ENCODE data around the gene DHX30. TPM values are rescaled to one million over a fixed set of nuclear protein-coding genes. Genes with fewer than 3 reads are reported as not detected.

Gene DHX30
- total RNA-seq (2012; rRNA removed) (51.7 and 57.2 TPM in 2 replicates), polyA plus RNA-seq (2012; rRNA removed) (55.6 and 63.0 TPM in 2 replicates), Bru-seq, nascent RNA (percentile 77 among the genes with signal in this experiment), BruChase-seq, experiment 1, labeled RNA remaining after a 6-hour chase (percentile 91 among the genes with signal in this experiment), BruChase-seq, experiment 2, labeled RNA remaining after a 2-hour chase (percentile 79 among the genes with signal in this experiment)
- 37.1 and 45.6 TPM in 2 replicates for polyA plus RNA-seq (2012; cell fraction: cytosol; rRNA removed)
- 104 and 239 TPM in 2 replicates for polyA plus RNA-seq (2012; cell fraction: nucleus; rRNA removed; ENCODE audit: low replicate concordance)
- long read RNA-seq, full-length matches to known transcripts = 96 of 182 reads
- long read RNA-seq, partial matches to known transcripts = 56 of 182 reads
- long read RNA-seq, other reads (novel, unspliced or antisense) = 30 of 182 reads

- Histone ChIP-seq H4K20me1 (ENCODE audit: insufficient read depth, low read length) (no peaks in the 10 kb centered on the region; the same call in 1 of the 2 replicates), H2BK15ac (ENCODE audit: low read depth, low read length) (peak within 1 kb of the TSS; percentile 43; the same call in 1 of the 3 replicates), H3K23ac (ENCODE audit: low read depth, low read length) (peak within 1 kb of the TSS; percentile 84), H2AK5ac (ENCODE audit: low read depth, low read length) (peak within 1 kb of the TSS; percentile 97), H2BK20ac (ENCODE audit: low read depth, low read length) (peak within 1 kb of the TSS; percentile 56), H3K27me3 (ENCODE audit: control insufficient read depth, insufficient read depth, low read length) (no peaks in the 10 kb centered on the region), H3K4ac (ENCODE audit: low read depth, low read length) (peak within 1 kb of the TSS; percentile 91), H3K9ac (ENCODE audit: low read depth, low read length) (peak within 1 kb of the TSS; percentile 95), H3K36me3 (ENCODE audit: control insufficient read depth, insufficient read depth, low read length) (no peaks in the 10 kb centered on the region; the same call in 1 of the 2 replicates), H3K14ac (replicated peaks; ENCODE audit: low read depth, low read length) (peak within 1 kb of the TSS; percentile 87), H3K56ac (ENCODE audit: extremely low read depth, insufficient read depth, low read length) (peak within 1 kb of the TSS; percentile 92), H4K91ac (ENCODE audit: insufficient read depth, low read depth, low read length) (peak within 1 kb of the TSS; percentile 81), H3K18ac (ENCODE audit: low read depth, low read length) (peak within 1 kb of the TSS; percentile 49), H4K5ac (ENCODE audit: low read depth, low read length) (peak within 1 kb of the TSS; percentile 70), H2BK120ac (ENCODE audit: low read depth, low read length) (peak within 1 kb of the TSS; percentile 72), H2AK9ac (replicated peaks; ENCODE audit: low read depth, low read length, poor library complexity) (peak within 1 kb of the TSS; percentile 91), H3K9me1 (ENCODE audit: insufficient read depth, low read length) (peaks cover 4% of the 10 kb centered on the region), H2AFZ (replicated peaks; ENCODE audit: low read length, poor library complexity) (peak within 1 kb of the TSS; percentile 99), H2BK5ac (ENCODE audit: low read depth, low read length, poor library complexity, severe bottlenecking) (peak within 1 kb of the TSS; percentile 89), H3K4me1 (ENCODE audit: control insufficient read depth, insufficient read depth, low read length) (no peaks in the 10 kb centered on the region; the same call in 1 of the 2 replicates), H3K9me3 (ENCODE audit: control insufficient read depth, insufficient read depth, low read length) (no peaks in the 10 kb centered on the region), H3K27ac (ENCODE audit: insufficient read depth, low read length) (peak within 1 kb of the TSS; percentile 94), H3K79me1 (ENCODE audit: low read depth in 1 of 2, low read length in 2 of 2) (peaks cover 14 to 32% of the 10 kb centered on the region in 2 experiments), H3K4me3 (ENCODE audit: insufficient read depth, low read depth, low read length) (peak within 1 kb of the TSS; percentile 72), H3K4me2 (ENCODE audit: low read depth, low read length) (peak within 1 kb of the TSS; percentile 85), H4K8ac (ENCODE audit: low read depth in 2 of 2, low read length in 2 of 2) (peak within 1 kb of the TSS; percentile 91 to 92)
- POLR2A ChIA-PET (ENCODE audit: unreplicated experiment) = interaction anchor here (0.6 kb wide), 1 partner anchor 21 kb away, joined by 5 read pairs; no protein-coding TSS in a partner anchor
- dilution Hi-C loops (cut with HindIII; ENCODE audit: low sequenced_read_pairs, unreplicated experiment) (no loop called here), intact Hi-C loops (cut with micrococcal nuclease) (no loop called here), in situ Hi-C loops (cut with MboI; ENCODE audit: low sequenced_read_pairs) (no loop called here)
- ATAC-seq (ENCODE audit: low read depth) (peak; percentile 93), DNase-seq (peak; percentile 84)
- BruUV-seq (replicated peaks) = no TSS peak
- CTCF ChIA-PET = no interaction called here
- 0% methylated on average over 47 of the region's 90 CpGs; no CpG with 5 or more reads in 1 of the 2 experiments for WGBS, 2 experiments (ENCODE audit: extremely low coverage in 2 of 2, insufficient read length in 1 of 2)
- TF ChIP-seq RFX5 (IDR thresholded peaks at IDR 0.05; ENCODE audit: low read depth, low read length) = no peak
- no peak for TF ChIP-seq MAFK (IDR thresholded peaks at IDR 0.05; ENCODE audit: low read depth, low read length)
- no peak for TF ChIP-seq RCOR1 (IDR thresholded peaks at IDR 0.05; ENCODE audit: insufficient replicate concordance, low read length)
- TF ChIP-seq CHD1 (IDR thresholded peaks at IDR 0.05; ENCODE audit: low read depth, low read length) = no peak
- no peak for TF ChIP-seq CEBPB (IDR thresholded peaks at IDR 0.05; ENCODE audit: low read depth, low read length)
- TF ChIP-seq NFE2L2 (IDR thresholded peaks at IDR 0.05; ENCODE audit: low read depth, low read length) = no peak
- TF ChIP-seq USF2 (IDR thresholded peaks at IDR 0.05; ENCODE audit: low read depth, low read length) = peak; percentile 54; the same call in 1 of the 2 replicates
- 0 out of 2 replicates have a peak, but pooled peaks have one; percentile 8 for TF ChIP-seq POLR2A (IDR thresholded peaks at IDR 0.05; ENCODE audit: low read depth, low read length)
- TF ChIP-seq ELK1 (IDR thresholded peaks at IDR 0.05; ENCODE audit: borderline replicate concordance, low read depth, low read length) = no peak
- no peak for TF ChIP-seq FOS (IDR thresholded peaks at IDR 0.05; ENCODE audit: low read depth, low read length)
- TF ChIP-seq RAD21 (IDR thresholded peaks at IDR 0.05; ENCODE audit: low read length) = no peak
- TF ChIP-seq CTCF (conservative IDR thresholded peaks at IDR 0.05; ENCODE audit: low read depth, low read length) = no peak
These were observed at the start of gene DHX30 for GRCh38 chr3:47802734-47803479. TSS of gene DHX30 (plus strand) at chr3:47803138. CDS start at chr3:47810684, 7,546 bp downstream.

Data from IMR-90 (cell line).